ENCODE measurements around the gene TERT. TPM values are rescaled to one million over a fixed set of nuclear protein-coding genes. Genes with fewer than 3 reads are reported as not detected.

The TERT gene
- total and polyA plus RNA-seq, 2 of the 4 experiments (the other 2 are of a cell fraction): not detected

DNA sequence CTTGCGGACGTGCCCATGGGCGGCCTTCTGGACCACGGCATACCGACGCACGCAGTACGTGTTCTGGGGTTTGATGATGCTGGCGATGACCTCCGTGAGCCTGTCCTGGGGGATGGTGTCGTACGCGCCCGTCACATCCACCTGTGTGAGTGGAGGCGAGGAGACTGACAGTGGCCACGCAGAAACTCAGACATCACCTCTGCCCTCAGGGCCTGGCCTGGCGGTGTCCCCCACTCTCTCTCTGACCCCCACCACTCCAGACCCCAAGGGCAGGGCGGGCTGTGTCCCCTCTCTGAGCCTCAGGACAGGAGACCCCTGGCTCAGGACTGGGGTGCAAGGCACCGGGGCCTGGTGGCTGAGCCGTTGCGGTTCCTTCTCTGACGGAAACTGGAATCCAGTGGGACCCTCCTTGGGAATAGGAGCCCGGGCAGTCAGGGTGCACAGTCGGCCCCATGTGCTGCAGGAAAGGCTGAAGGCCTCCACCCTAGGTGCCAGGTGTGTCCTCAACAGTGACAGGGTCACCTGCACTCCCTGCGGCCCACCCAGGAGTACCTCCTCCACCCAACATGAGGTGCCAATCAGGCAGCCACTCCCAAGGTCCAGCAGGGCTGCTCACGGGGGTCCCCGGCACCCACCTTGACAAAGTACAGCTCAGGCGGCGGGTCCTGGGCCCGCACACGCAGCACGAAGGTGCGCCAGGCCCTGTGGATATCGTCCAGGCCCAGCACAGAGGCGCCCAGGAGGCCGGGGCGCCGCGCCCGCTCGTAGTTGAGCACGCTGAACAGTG is 16.0 kb downstream of the TERT start:
- no peak overlapping the region for H3K23ac ChIP-seq (ENCODE audit: low read depth, low read length)
- no peak overlapping the region for H2BK5ac ChIP-seq (ENCODE audit: low read depth, low read length, poor library complexity, severe bottlenecking)
- H4K20me1 ChIP-seq (ENCODE audit: insufficient read depth, low read length): no peaks in the 10 kb centered on the region
- no peak overlapping the region for H4K91ac ChIP-seq (ENCODE audit: insufficient read depth, low read depth, low read length)
- no peaks in the 10 kb centered on the region for H3K9me1 ChIP-seq (ENCODE audit: insufficient read depth, low read length)
- no peak overlapping the region for H3K18ac ChIP-seq (ENCODE audit: low read depth, low read length)
- H3K56ac ChIP-seq (ENCODE audit: extremely low read depth, insufficient read depth, low read length): no peak overlapping the region
- H3K9me3 ChIP-seq (ENCODE audit: control insufficient read depth, insufficient read depth, low read length): peaks cover 25% of the 10 kb centered on the region
- no peak overlapping the region for H2AK5ac ChIP-seq (ENCODE audit: low read depth, low read length)
- no peak overlapping the region for H2BK120ac ChIP-seq (ENCODE audit: low read depth, low read length)
- no peak overlapping the region for H2BK20ac ChIP-seq (ENCODE audit: low read depth, low read length)
- dilution Hi-C loops (cut with HindIII; ENCODE audit: low sequenced_read_pairs, unreplicated experiment) (no loop called here), intact Hi-C loops (cut with micrococcal nuclease) (no loop called here), in situ Hi-C loops (cut with MboI; ENCODE audit: low sequenced_read_pairs) (no loop called here)
- ChIA-PET CTCF (no interaction called here), POLR2A (ENCODE audit: unreplicated experiment) (no interaction called here)
- no peaks in the 10 kb centered on the region for H3K36me3 ChIP-seq (ENCODE audit: control insufficient read depth, insufficient read depth, low read length)
- H2AK9ac ChIP-seq (replicated peaks; ENCODE audit: low read depth, low read length, poor library complexity): no peak overlapping the region
- no peak overlapping the region for H3K4me3 ChIP-seq (ENCODE audit: insufficient read depth, low read depth, low read length)
- H2AFZ ChIP-seq (replicated peaks; ENCODE audit: low read length, poor library complexity): no peak overlapping the region
- DNase-seq (no peak), ATAC-seq (ENCODE audit: low read depth) (no peak)
- WGBS, 2 experiments (ENCODE audit: extremely low coverage in 2 of 2, insufficient read length in 1 of 2): no CpG with 5 or more reads among the region's 42 CpGs
- no peak overlapping the region for H3K4me2 ChIP-seq (ENCODE audit: low read depth, low read length)
- H3K14ac ChIP-seq (replicated peaks; ENCODE audit: low read depth, low read length): no peak overlapping the region
- H4K5ac ChIP-seq (ENCODE audit: low read depth, low read length): no peak overlapping the region
- no peak overlapping the region for H2BK15ac ChIP-seq (ENCODE audit: low read depth, low read length)
- H3K4me1 ChIP-seq (ENCODE audit: control insufficient read depth, insufficient read depth, low read length): no peaks in the 10 kb centered on the region
- TF ChIP-seq RFX5 (IDR thresholded peaks at IDR 0.05; ENCODE audit: low read depth, low read length): no peak
- H3K4ac ChIP-seq (ENCODE audit: low read depth, low read length): no peak overlapping the region
- H4K8ac ChIP-seq (ENCODE audit: low read depth in 2 of 2, low read length in 2 of 2): no peak overlapping the region
- H3K79me1 ChIP-seq (ENCODE audit: low read depth in 1 of 2, low read length in 2 of 2): no peaks in the 10 kb centered on the region
- H3K9ac ChIP-seq (ENCODE audit: low read depth, low read length): no peak overlapping the region
- no peak overlapping the region for H3K27ac ChIP-seq (ENCODE audit: insufficient read depth, low read length)
- BruUV-seq (replicated peaks): no TSS peak
- H3K27me3 ChIP-seq (ENCODE audit: control insufficient read depth, insufficient read depth, low read length): no peaks in the 10 kb centered on the region
